ENCODE data around the gene ITGAE. TPM values are rescaled to one million over a fixed set of nuclear protein-coding genes. Genes with fewer than 3 reads are reported as not detected.
"Not testable (repeated sequence)": the region's sequence is repeated elsewhere in the genome, so short reads cannot be mapped to it uniquely, and the experiment has no call there.

Gene ITGAE
- total RNA-seq, 1 experiment from 2014 or later = 51.3 TPM

DNA sequence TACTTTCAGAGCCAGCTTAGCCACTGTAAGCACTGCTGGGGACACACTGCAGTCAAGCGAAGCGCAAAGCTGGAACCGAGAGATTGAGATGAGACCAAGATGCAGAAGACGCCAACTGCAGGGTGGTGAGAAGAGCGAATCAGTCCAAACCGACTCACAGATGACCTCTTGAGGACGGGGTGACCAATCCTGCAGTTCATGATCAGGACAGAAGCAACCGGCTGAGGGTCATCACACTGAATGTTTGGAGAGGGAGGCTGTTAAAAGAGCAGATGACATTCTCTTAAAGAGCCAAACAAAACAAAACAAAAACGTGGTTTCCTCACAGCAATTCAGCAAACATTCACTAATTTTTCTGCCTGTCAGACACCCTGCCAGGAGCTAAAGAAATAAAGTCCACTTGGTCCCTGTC lies 68.8 kb downstream of the ITGAE start:
- Histone ChIP-seq H3K9me3 (ENCODE audit: low read length) (no peaks in the 10 kb centered on the region), H3K79me2 (ENCODE audit: low read length) (peaks cover 6% of the 10 kb centered on the region), H2AFZ (ENCODE audit: low read length) (no peak overlapping the region), H3K4me1 (ENCODE audit: low read length) (peaks cover 8% of the 10 kb centered on the region), H3K36me3 (ENCODE audit: insufficient read depth, low read length) (peaks cover 5% of the 10 kb centered on the region; the same call in 1 of the 2 replicates), H3K4me3 (ENCODE audit: low read length) (no peak overlapping the region), H3K27ac (ENCODE audit: low read length) (no peak overlapping the region), H4K20me1 (ENCODE audit: insufficient read depth, low read depth, low read length) (peaks cover 6% of the 10 kb centered on the region; the same call in 1 of the 2 replicates), H3K4me2 (ENCODE audit: low read depth, low read length, poor library complexity, severe bottlenecking) (no peak overlapping the region), H3K9me2 (replicated peaks; ENCODE audit: insufficient read depth, low read length) (no peaks in the 10 kb centered on the region), H3K9ac (ENCODE audit: low read length) (no peak overlapping the region), H3K27me3 (ENCODE audit: low read length) (no peaks in the 10 kb centered on the region)
- DNase-seq = peak; percentile 58

- no peak overlapping the region for H2AFZ ChIP-seq (ENCODE audit: low read length)
- no peak overlapping the region for H3K27ac ChIP-seq (ENCODE audit: low read length)
- H4K20me1 ChIP-seq (ENCODE audit: insufficient read depth, low read depth, low read length) = peaks cover 9% of the 10 kb centered on the region; the same call in 1 of the 2 replicates
- no peak overlapping the region for H3K4me2 ChIP-seq (ENCODE audit: low read depth, low read length, poor library complexity, severe bottlenecking)
- H3K4me1 ChIP-seq (ENCODE audit: low read length) = peaks cover 20% of the 10 kb centered on the region
- H3K4me3 ChIP-seq (ENCODE audit: low read length) = no peak overlapping the region
- peaks cover 11% of the 10 kb centered on the region for H3K79me2 ChIP-seq (ENCODE audit: low read length)
- DNase-seq = no peak
- H3K36me3 ChIP-seq (ENCODE audit: insufficient read depth, low read length) = peaks cover 9% of the 10 kb centered on the region; the same call in 1 of the 2 replicates
- H3K9me2 ChIP-seq (replicated peaks; ENCODE audit: insufficient read depth, low read length) = no peaks in the 10 kb centered on the region
- H3K9me3 ChIP-seq (ENCODE audit: low read length) = no peaks in the 10 kb centered on the region
- no peaks in the 10 kb centered on the region for H3K27me3 ChIP-seq (ENCODE audit: low read length)
- H3K9ac ChIP-seq (ENCODE audit: low read length) = no peak overlapping the region
Observed at GRCh38 chr17:3730881-3731429, 70.0 kb downstream of the ITGAE start.

- Histone ChIP-seq H3K27me3 (ENCODE audit: low read length) (no peaks in the 10 kb centered on the region), H3K9me3 (ENCODE audit: low read length) (no peaks in the 10 kb centered on the region), H4K20me1 (ENCODE audit: insufficient read depth, low read depth, low read length) (peaks cover 19% of the 10 kb centered on the region), H3K27ac (ENCODE audit: low read length) (no peak overlapping the region), H2AFZ (ENCODE audit: low read length) (no peak overlapping the region), H3K36me3 (ENCODE audit: insufficient read depth, low read length) (peaks cover 18% of the 10 kb centered on the region), H3K79me2 (ENCODE audit: low read length) (peaks cover 21% of the 10 kb centered on the region), H3K9me2 (replicated peaks; ENCODE audit: insufficient read depth, low read length) (no peaks in the 10 kb centered on the region), H3K9ac (ENCODE audit: low read length) (no peak overlapping the region), H3K4me1 (ENCODE audit: low read length) (peaks cover 31% of the 10 kb centered on the region), H3K4me3 (ENCODE audit: low read length) (no peak overlapping the region), H3K4me2 (ENCODE audit: low read depth, low read length, poor library complexity, severe bottlenecking) (no peak overlapping the region)
- no peak for DNase-seq
Observed at GRCh38 chr17:3729881-3730280, 71.1 kb downstream of the ITGAE start.

DNA sequence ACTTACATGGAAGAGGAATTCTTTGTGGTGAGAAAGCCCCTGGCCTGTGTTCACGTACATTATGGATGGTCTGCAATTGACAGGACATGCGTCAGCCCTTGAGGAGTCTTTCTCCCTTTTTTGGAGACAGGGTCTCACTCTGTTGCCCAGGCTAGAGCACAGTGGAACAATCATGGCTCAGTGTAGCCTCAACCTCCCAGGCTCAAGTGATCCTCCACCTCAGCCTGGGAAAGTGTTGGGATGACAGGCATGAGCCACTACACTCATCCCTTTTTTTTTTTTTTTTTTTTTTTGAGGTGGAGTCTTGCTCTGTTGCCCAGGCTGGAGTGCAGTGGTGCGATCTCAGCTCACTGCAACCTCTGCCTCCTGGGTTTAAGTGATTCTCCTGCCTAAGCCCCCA lies 72.9 kb downstream of the ITGAE start:
- Histone ChIP-seq H3K27ac (ENCODE audit: low read length) (peak overlapping the region; percentile 52; the same call in 1 of the 2 replicates), H3K4me1 (ENCODE audit: low read length) (peaks cover 33% of the 10 kb centered on the region), H3K9ac (ENCODE audit: low read length) (peak overlapping the region; percentile 7; the same call in 1 of the 2 replicates), H3K79me2 (ENCODE audit: low read length) (peaks cover 37% of the 10 kb centered on the region), H4K20me1 (ENCODE audit: insufficient read depth, low read depth, low read length) (peaks cover 26% of the 10 kb centered on the region), H3K36me3 (ENCODE audit: insufficient read depth, low read length) (peaks cover 18% of the 10 kb centered on the region)
- not testable (repeated sequence) for H3K9me3 ChIP-seq (ENCODE audit: low read length); H3K27me3 ChIP-seq (ENCODE audit: low read length); H3K9me2 ChIP-seq (replicated peaks; ENCODE audit: insufficient read depth, low read length); H3K4me2 ChIP-seq (ENCODE audit: low read depth, low read length, poor library complexity, severe bottlenecking); DNase-seq; H2AFZ ChIP-seq (ENCODE audit: low read length); H3K4me3 ChIP-seq (ENCODE audit: low read length)

- Histone ChIP-seq H3K4me1 (ENCODE audit: low read length) (peaks cover 40% of the 10 kb centered on the region), H3K4me2 (ENCODE audit: low read depth, low read length, poor library complexity, severe bottlenecking) (peak overlapping the region; percentile 58), H3K36me3 (ENCODE audit: insufficient read depth, low read length) (peaks cover 18% of the 10 kb centered on the region), H2AFZ (ENCODE audit: low read length) (no peak overlapping the region), H3K4me3 (ENCODE audit: low read length) (peak overlapping the region; percentile 30; the same call in 1 of the 2 replicates), H4K20me1 (ENCODE audit: insufficient read depth, low read depth, low read length) (peaks cover 26% of the 10 kb centered on the region), H3K9me3 (ENCODE audit: low read length) (no peaks in the 10 kb centered on the region), H3K27ac (ENCODE audit: low read length) (peak overlapping the region; percentile 65; the same call in 1 of the 2 replicates), H3K27me3 (ENCODE audit: low read length) (no peaks in the 10 kb centered on the region), H3K9me2 (replicated peaks; ENCODE audit: insufficient read depth, low read length) (no peaks in the 10 kb centered on the region), H3K79me2 (ENCODE audit: low read length) (peaks cover 45% of the 10 kb centered on the region), H3K9ac (ENCODE audit: low read length) (peak overlapping the region; percentile 29; the same call in 1 of the 2 replicates)
- peak; percentile 86 for DNase-seq
Observed at GRCh38 chr17:3727041-3727440, 73.9 kb downstream of the ITGAE start.

DNA sequence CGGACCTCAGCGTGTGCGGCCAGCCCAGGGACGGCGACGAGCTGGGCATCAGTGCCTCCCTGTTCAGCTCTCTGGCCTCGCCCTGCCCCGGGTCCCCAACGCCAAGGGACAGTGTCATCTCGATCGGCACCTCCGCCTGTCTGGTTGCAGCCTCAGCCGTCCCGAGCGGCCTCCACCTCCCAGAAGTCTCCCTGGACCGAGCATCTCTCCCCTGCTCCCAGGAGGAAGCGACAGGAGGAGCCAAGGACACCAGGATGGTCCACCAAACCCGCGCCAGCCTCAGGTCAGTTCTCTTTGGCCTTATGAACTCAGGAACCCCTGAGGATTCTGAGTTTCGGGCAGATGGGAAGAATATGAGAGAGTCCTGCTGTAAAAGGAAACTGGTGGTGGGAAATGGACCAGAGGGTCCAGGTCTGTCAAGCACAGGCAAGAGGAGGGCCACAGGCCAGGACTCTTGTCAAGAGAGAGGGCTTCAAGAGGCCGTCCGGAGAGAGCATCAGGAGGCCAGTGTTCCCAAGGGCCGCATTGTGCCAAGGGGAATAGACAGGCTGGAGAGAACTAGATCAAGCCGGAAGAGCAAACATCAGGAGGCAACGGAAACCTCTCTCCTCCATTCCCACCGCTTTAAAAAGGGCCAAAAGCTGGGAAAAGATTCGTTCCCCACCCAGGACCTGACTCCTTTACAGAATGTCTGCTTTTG lies 76.5 kb downstream of the ITGAE start:
- Histone ChIP-seq H3K27me3 (ENCODE audit: low read length) (no peaks in the 10 kb centered on the region), H3K79me2 (ENCODE audit: low read length) (peaks cover 45% of the 10 kb centered on the region), H3K9me3 (ENCODE audit: low read length) (no peaks in the 10 kb centered on the region), H3K4me3 (ENCODE audit: low read length) (peak overlapping the region; percentile 97), H3K9me2 (replicated peaks; ENCODE audit: insufficient read depth, low read length) (no peaks in the 10 kb centered on the region), H3K4me2 (ENCODE audit: low read depth, low read length, poor library complexity, severe bottlenecking) (peak overlapping the region; percentile 94), H3K9ac (ENCODE audit: low read length) (peak overlapping the region; percentile 97), H3K4me1 (ENCODE audit: low read length) (peaks cover 40% of the 10 kb centered on the region), H3K36me3 (ENCODE audit: insufficient read depth, low read length) (peaks cover 18% of the 10 kb centered on the region), H4K20me1 (ENCODE audit: insufficient read depth, low read depth, low read length) (peaks cover 20% of the 10 kb centered on the region), H2AFZ (ENCODE audit: low read length) (no peak overlapping the region), H3K27ac (ENCODE audit: low read length) (peak overlapping the region; percentile 55; the same call in 1 of the 2 replicates)
- no peak for DNase-seq

GRCh38 chr17:3723556-3724377 lies 77.2 kb downstream of the ITGAE start, which contains the start of gene HASPIN:
HASPIN (plus strand) TSS chr17:3723903; CDS start chr17:3723936, 33 bp downstream.
- DNase-seq = peak; percentile 98
- Histone ChIP-seq H3K27me3 (ENCODE audit: low read length) (no peaks in the 10 kb centered on the region), H3K4me2 (ENCODE audit: low read depth, low read length, poor library complexity, severe bottlenecking) (peak within 1 kb of the TSS; percentile 94), H3K36me3 (ENCODE audit: insufficient read depth, low read length) (peaks cover 18% of the 10 kb centered on the region), H3K4me1 (ENCODE audit: low read length) (peaks cover 40% of the 10 kb centered on the region), H3K9me3 (ENCODE audit: low read length) (no peaks in the 10 kb centered on the region), H3K9ac (ENCODE audit: low read length) (peak within 1 kb of the TSS; percentile 97), H2AFZ (ENCODE audit: low read length) (peak within 1 kb of the TSS; percentile 73; the same call in 1 of the 2 replicates), H3K79me2 (ENCODE audit: low read length) (peaks cover 45% of the 10 kb centered on the region), H3K9me2 (replicated peaks; ENCODE audit: insufficient read depth, low read length) (no peaks in the 10 kb centered on the region), H3K27ac (ENCODE audit: low read length) (peak within 1 kb of the TSS; percentile 86), H4K20me1 (ENCODE audit: insufficient read depth, low read depth, low read length) (peaks cover 20% of the 10 kb centered on the region), H3K4me3 (ENCODE audit: low read length) (peak within 1 kb of the TSS; percentile 97)
